Measurements from ENCODE around the gene CALM1.

DNA sequence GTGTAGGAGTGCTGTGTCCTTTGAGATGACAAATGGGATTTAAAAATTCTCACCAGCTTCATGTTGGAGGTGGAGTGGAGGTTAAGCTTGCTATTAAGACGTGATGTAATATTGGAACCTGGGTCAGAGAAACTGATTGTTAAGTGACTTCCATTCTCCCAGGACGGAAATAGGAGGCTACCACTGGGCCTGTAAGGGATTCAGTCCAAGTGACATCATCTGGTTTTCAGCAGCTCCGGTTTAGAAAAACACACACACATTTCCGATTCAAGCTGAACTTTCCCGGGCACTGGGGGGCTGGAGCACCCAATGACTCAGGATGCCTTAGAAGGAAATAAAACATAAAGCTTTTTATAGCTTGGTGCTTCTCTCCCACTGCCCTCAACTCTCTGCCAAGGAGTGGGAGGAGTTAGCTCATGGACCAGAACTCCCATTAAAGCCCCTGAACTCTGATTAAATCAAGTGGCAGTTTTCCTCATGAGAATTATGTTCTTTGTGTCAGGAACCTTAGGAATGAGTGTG, 12.4 kb downstream of the CALM1 start:
- no peak for TF ChIP-seq EZH2 (IDR thresholded peaks at IDR 0.05; ENCODE audit: borderline replicate concordance)
- TF ChIP-seq, protein P1, sequence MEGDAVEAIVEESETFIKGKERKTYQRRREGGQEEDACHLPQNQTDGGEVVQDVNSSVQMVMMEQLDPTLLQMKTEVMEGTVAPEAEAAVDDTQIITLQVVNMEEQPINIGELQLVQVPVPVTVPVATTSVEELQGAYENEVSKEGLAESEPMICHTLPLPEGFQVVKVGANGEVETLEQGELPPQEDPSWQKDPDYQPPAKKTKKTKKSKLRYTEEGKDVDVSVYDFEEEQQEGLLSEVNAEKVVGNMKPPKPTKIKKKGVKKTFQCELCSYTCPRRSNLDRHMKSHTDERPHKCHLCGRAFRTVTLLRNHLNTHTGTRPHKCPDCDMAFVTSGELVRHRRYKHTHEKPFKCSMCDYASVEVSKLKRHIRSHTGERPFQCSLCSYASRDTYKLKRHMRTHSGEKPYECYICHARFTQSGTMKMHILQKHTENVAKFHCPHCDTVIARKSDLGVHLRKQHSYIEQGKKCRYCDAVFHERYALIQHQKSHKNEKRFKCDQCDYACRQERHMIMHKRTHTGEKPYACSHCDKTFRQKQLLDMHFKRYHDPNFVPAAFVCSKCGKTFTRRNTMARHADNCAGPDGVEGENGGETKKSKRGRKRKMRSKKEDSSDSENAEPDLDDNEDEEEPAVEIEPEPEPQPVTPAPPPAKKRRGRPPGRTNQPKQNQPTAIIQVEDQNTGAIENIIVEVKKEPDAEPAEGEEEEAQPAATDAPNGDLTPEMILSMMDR (IDR thresholded peaks at IDR 0.05; ENCODE audit: poor library complexity) = no peak

Data from hepatocyte (in vitro differentiated cells).